ENCODE data around the gene ADAMTS16.

ADAMTS16 gene

GRCh38 chr5:5320062-5320805, 180.1 kb downstream of the ADAMTS16 start:
- DNase-seq, result no peak

GRCh38 chr5:5321137-5321536, 181.0 kb downstream of the ADAMTS16 start:
- no peak for DNase-seq

GRCh38 chr5:5323551-5323950, 183.4 kb downstream of the ADAMTS16 start:
- DNase-seq, result no peak

- no peak for DNase-seq
These were observed 186.1 kb downstream of the ADAMTS16 start for GRCh38 chr5:5326115-5326758.

- no peak for DNase-seq
These were observed 187.0 kb downstream of the ADAMTS16 start for GRCh38 chr5:5327126-5327525.

GRCh38 chr5:5330728-5331452, 190.8 kb downstream of the ADAMTS16 start:
- no peak for DNase-seq

GRCh38 chr5:5331848-5332247, 191.7 kb downstream of the ADAMTS16 start:
- DNase-seq, result no peak

GRCh38 chr5:5332287-5332686, 192.2 kb downstream of the ADAMTS16 start:
- no peak for DNase-seq

GRCh38 chr5:5335107-5335506, 195.0 kb downstream of the ADAMTS16 start:
- DNase-seq, result no peak

- DNase-seq, result no peak
These were observed 195.7 kb downstream of the ADAMTS16 start for GRCh38 chr5:5335700-5336264.

GRCh38 chr5:5339257-5339656, 199.1 kb downstream of the ADAMTS16 start:
- no peak for DNase-seq

- no peak for DNase-seq
These were observed 200.1 kb downstream of the ADAMTS16 start for GRCh38 chr5:5340206-5340729.

GRCh38 chr5:5341531-5342292, 201.6 kb downstream of the ADAMTS16 start:
- DNase-seq, result no peak

- DNase-seq, result no peak
These were observed 202.7 kb downstream of the ADAMTS16 start for GRCh38 chr5:5342784-5343183.

GRCh38 chr5:5343568-5343967, 203.4 kb downstream of the ADAMTS16 start:
- no peak for DNase-seq

GRCh38 chr5:5344051-5344571, 204.0 kb downstream of the ADAMTS16 start:
- no peak for DNase-seq

GRCh38 chr5:5344606-5345005, 204.5 kb downstream of the ADAMTS16 start:
- DNase-seq, result no peak

- DNase-seq, result no peak
These were observed 207.3 kb downstream of the ADAMTS16 start for GRCh38 chr5:5347442-5347841.

- no peak for DNase-seq
These were observed 208.0 kb downstream of the ADAMTS16 start for GRCh38 chr5:5348135-5348534.

GRCh38 chr5:5348576-5348975, 208.4 kb downstream of the ADAMTS16 start:
- no peak for DNase-seq

GRCh38 chr5:5350101-5350500, 210.0 kb downstream of the ADAMTS16 start:
- no peak for DNase-seq

GRCh38 chr5:5351288-5351979, 211.3 kb downstream of the ADAMTS16 start:
- no peak for DNase-seq
